Fibroblast of skin of right biceps (primary cell): ENCODE results near the gene CDC14C.

Experiments used
- DNase-seq: peaks from one replicate; pipeline ENCODE4 v3.0.0-alpha.2; 2013

Gene CDC14C

DNA sequence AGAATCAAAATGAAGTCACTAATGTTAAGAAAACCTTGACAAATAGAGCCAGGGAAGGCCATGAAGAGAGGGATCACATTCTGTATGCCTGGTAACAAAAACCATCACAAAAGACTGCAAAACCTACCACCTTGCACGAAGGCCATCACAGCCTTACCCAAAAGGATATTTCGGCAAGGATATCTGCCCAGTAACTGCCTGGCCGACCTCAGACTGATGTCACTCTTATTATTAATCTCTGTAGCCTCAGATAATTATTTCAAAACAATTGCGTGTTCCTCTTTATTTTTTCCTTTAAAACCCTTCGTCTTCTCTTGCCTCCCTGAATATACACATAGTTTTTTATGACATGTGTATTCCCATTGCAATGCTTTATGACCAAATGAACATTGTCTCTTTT, 52.5 kb downstream of the CDC14C start:
- DNase-seq, result no peak
